ENCODE results near the gene PPP1R9B. TPM values are rescaled to one million over a fixed set of nuclear protein-coding genes. Genes with fewer than 3 reads are reported as not detected.

PPP1R9B gene
- total RNA-seq, 1 experiment from 2014 or later, result 112 TPM

DNA sequence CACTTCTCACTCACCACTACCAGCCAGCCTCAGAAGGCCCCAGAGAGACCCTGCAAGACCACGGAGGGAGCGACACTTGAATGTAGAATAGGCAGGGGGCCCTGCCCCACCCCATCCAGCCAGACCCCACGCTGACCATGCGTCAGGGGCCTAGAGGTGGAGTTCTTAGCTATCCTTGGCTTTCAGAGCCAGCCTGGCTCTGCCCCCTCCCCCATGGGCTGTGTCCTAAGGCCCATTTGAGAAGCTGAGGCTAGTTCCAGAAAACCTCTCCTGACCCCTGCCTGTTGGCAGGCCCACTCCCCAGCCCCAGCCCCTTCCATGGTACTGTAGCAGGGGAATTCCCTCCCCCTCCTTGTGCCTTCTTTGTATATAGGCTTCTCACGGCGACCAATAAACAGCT lies 60.4 kb downstream of the PPP1R9B start:
- Histone ChIP-seq H3K9ac (ENCODE audit: low read length) (no peak overlapping the region), H3K4me2 (ENCODE audit: low read length) (no peak overlapping the region), H4K20me1 (ENCODE audit: insufficient read depth) (no peaks in the 10 kb centered on the region), H2AFZ (ENCODE audit: low read depth, low read length, poor library complexity, severe bottlenecking) (no peak overlapping the region), H3K9me2 (ENCODE audit: insufficient read depth) (no peaks in the 10 kb centered on the region), H3K36me3 (ENCODE audit: control insufficient read depth in 1 of 2, insufficient read depth in 2 of 2, low read length in 2 of 2) (peaks cover 20 to 29% of the 10 kb centered on the region in 2 experiments; a peak in 3 of 4 replicates), H3K27me3 (ENCODE audit: insufficient read depth, low read length) (no peaks in the 10 kb centered on the region), H3K9me3 (ENCODE audit: control insufficient read depth in 1 of 2, insufficient read depth in 1 of 2, low read depth in 1 of 2, low read length in 2 of 2) (no peaks in the 10 kb centered on the region), H3K4me3 (replicated peaks in 1 of 2; ENCODE audit: low read depth in 1 of 2, low read length in 2 of 2) (no peak overlapping the region), H3K4me1 (ENCODE audit: control insufficient read depth in 1 of 2, insufficient read depth in 2 of 2, low read length in 2 of 2) (peaks cover 6 to 25% of the 10 kb centered on the region in 2 experiments), H3K27ac (ENCODE audit: low read depth, low read length) (no peak overlapping the region), H3K79me2 (ENCODE audit: insufficient read depth, low read length) (no peaks in the 10 kb centered on the region; the same call in 1 of the 2 replicates)
- intact Hi-C loops (cut with micrococcal nuclease), result no loop called here
- ATAC-seq, result no peak
- POLR2A ChIA-PET, result interaction anchor here (1.5 kb wide), 1 partner anchor 34 kb away, joined by 4 read pairs; the partner anchor contains the start of gene ITGA3
- CTCF ChIA-PET, result interaction anchor here (1.9 kb wide), 1 partner anchor 29 kb away, joined by 5 read pairs; no protein-coding TSS in a partner anchor
- TSS peak; percentile 48 for BruUV-seq (replicated peaks)
- DNase-seq (ENCODE audit: low read depth, low spot score), result no peak
- TF ChIP-seq EGR1 (IDR thresholded peaks at IDR 0.05; ENCODE audit: low read depth), result no peak
- peak; percentile 44; the same call in 1 of the 2 replicates for TF ChIP-seq POLR2AphosphoS5 (IDR thresholded peaks at IDR 0.05; ENCODE audit: low read depth, low read length)
- no peak for TF ChIP-seq SRF (IDR thresholded peaks at IDR 0.05; ENCODE audit: low read depth)
- TF ChIP-seq TCF7L2 (IDR thresholded peaks at IDR 0.05; ENCODE audit: borderline replicate concordance, extremely low read depth, insufficient read depth, insufficient read length), result no peak
- TF ChIP-seq, protein P1, sequence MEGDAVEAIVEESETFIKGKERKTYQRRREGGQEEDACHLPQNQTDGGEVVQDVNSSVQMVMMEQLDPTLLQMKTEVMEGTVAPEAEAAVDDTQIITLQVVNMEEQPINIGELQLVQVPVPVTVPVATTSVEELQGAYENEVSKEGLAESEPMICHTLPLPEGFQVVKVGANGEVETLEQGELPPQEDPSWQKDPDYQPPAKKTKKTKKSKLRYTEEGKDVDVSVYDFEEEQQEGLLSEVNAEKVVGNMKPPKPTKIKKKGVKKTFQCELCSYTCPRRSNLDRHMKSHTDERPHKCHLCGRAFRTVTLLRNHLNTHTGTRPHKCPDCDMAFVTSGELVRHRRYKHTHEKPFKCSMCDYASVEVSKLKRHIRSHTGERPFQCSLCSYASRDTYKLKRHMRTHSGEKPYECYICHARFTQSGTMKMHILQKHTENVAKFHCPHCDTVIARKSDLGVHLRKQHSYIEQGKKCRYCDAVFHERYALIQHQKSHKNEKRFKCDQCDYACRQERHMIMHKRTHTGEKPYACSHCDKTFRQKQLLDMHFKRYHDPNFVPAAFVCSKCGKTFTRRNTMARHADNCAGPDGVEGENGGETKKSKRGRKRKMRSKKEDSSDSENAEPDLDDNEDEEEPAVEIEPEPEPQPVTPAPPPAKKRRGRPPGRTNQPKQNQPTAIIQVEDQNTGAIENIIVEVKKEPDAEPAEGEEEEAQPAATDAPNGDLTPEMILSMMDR (IDR thresholded peaks at IDR 0.05 in 2 of 3, conservative IDR thresholded peaks at IDR 0.05 in 1 of 3; ENCODE audit: borderline replicate concordance in 1 of 3, insufficient read depth in 1 of 3, low read depth in 2 of 3, low read length in 2 of 3), result no peak
- RAD21 ChIA-PET (ENCODE audit: low non-redundant PET in 1 of 2, low total read pairs in 2 of 2, uncharacterized antibody in 2 of 2, unreplicated experiment in 2 of 2), result no interaction called here

Data from HCT116 (cell line).